Peyer's patch (tissue), 4 donors: ENCODE results near the gene AKAP11. TPM values are rescaled to one million over a fixed set of nuclear protein-coding genes. Genes with fewer than 3 reads are reported as not detected.

Source experiments
- DNase-seq, 3 donors: peaks; one replicate each; pipeline ENCODE4 v3.0.0-alpha.2; 2017 to 2019
- H3K27ac ChIP-seq, 4 donors: fragments of 200-600 bp; sonication (generic); one replicate each; pipeline ENCODE4 v1.5.1; 2016 to 2019
- H3K27me3 ChIP-seq, 2 donors: fragments of 200-600 bp; sonication (generic); one replicate each; pipeline ENCODE4 v1.5.1; 2019
- H3K36me3 ChIP-seq, 3 donors: fragments of 200-600 bp; sonication (generic); one replicate each; pipeline ENCODE4 v1.5.1; 2016 to 2019
- H3K4me1 ChIP-seq, 4 donors: fragments of 200-600 bp; sonication (generic); one replicate each; pipeline ENCODE4 v1.5.1; 2016 to 2019
- H3K4me3 ChIP-seq, 4 donors: fragments of 200-600 bp; sonication (generic); 1 replicate in 3 of 4; 2 replicates in 1 of 4; pipeline ENCODE4 v1.5.1; 2016 to 2019; ENCODE audit warnings: mild to moderate bottlenecking in 1 of 4
- H3K9me3 ChIP-seq, 4 donors: fragments of 200-600 bp; sonication (generic); one replicate each; pipeline ENCODE4 v1.5.1; 2016 to 2019; ENCODE audit warnings: mild to moderate bottlenecking in 1 of 4
- CTCF ChIP-seq, 6 experiments: fragments of 450-650 bp in 4 of 6; fragments of 200-600 bp in 2 of 6; sonication (generic) in 1 of 6; IDR thresholded peaks; one replicate each; pipeline ENCODE4 v1.5.1; 2017 to 2019; ENCODE audit warnings: antibody characterized with exemption in 6 of 6, mild to moderate bottlenecking in 3 of 6, moderate library complexity in 1 of 6
- POLR2A ChIP-seq, 2 donors: fragments of 450-650 bp; IDR thresholded peaks; one replicate each; pipeline ENCODE4 v1.5.1; 2017; ENCODE audit warnings: antibody characterized with exemption in 2 of 2, mild to moderate bottlenecking in 2 of 2, moderate library complexity in 2 of 2
- total RNA-seq, 4 donors: library from RNA; depleted of rRNA; stranded (reverse); fragments of >200 nt; gene quantifications; one replicate each; pipeline ENCODE4 v1.1.0, GENCODE V29; 2016

The AKAP11 gene
- total RNA-seq, 4 donors from 2014 or later = 16.5 to 38.8 (median 22.2) TPM

- TF ChIP-seq CTCF (IDR thresholded peaks at IDR 0.05) (no peak), POLR2A (IDR thresholded peaks at IDR 0.05) (no peak)
- Histone ChIP-seq H3K27ac (no peak overlapping the region), H3K27me3 (no peaks in the 10 kb centered on the region), H3K4me1 (no peaks in the 10 kb centered on the region), H3K9me3 (no peaks in the 10 kb centered on the region), H3K4me3 (no peak overlapping the region), H3K36me3 (no peaks in the 10 kb centered on the region)
- DNase-seq = no peak
These were observed 73.4 kb downstream of the AKAP11 start for GRCh38 chr13:42345367-42345766.

- Histone ChIP-seq H3K9me3 (no peaks in the 10 kb centered on the region), H3K27me3 (no peaks in the 10 kb centered on the region), H3K36me3 (no peaks in the 10 kb centered on the region), H3K27ac (no peak overlapping the region), H3K4me3 (no peak overlapping the region), H3K4me1 (no peaks in the 10 kb centered on the region)
- no peak for DNase-seq
- TF ChIP-seq POLR2A (IDR thresholded peaks at IDR 0.05) = no peak
- no peak for TF ChIP-seq CTCF (IDR thresholded peaks at IDR 0.05)
These were observed 76.6 kb downstream of the AKAP11 start for GRCh38 chr13:42348576-42348975.

- DNase-seq = no peak
- no peaks in the 10 kb centered on the region for H3K9me3 ChIP-seq
- no peaks in the 10 kb centered on the region for H3K36me3 ChIP-seq
- H3K27me3 ChIP-seq = no peaks in the 10 kb centered on the region
- no peak for TF ChIP-seq CTCF (IDR thresholded peaks at IDR 0.05)
- no peak for TF ChIP-seq POLR2A (IDR thresholded peaks at IDR 0.05)
- no peak overlapping the region for H3K4me3 ChIP-seq
- no peaks in the 10 kb centered on the region for H3K4me1 ChIP-seq
- H3K27ac ChIP-seq = no peak overlapping the region
These were observed 78.2 kb downstream of the AKAP11 start for GRCh38 chr13:42350141-42350540.

- no peaks in the 10 kb centered on the region for H3K9me3 ChIP-seq
- H3K36me3 ChIP-seq = no peaks in the 10 kb centered on the region
- H3K4me1 ChIP-seq = no peaks in the 10 kb centered on the region
- H3K27ac ChIP-seq = peak overlapping the region in 3 of 4 donors; percentile 19 to 54 (median 53)
- DNase-seq = peak in 2 of 3 donors; percentile 35 to 61
- TF ChIP-seq POLR2A (IDR thresholded peaks at IDR 0.05) (no peak), CTCF (IDR thresholded peaks at IDR 0.05) (peak in 5 of 6 experiments; percentile 5 to 23 (median 17))
- no peak overlapping the region for H3K4me3 ChIP-seq
- no peaks in the 10 kb centered on the region for H3K27me3 ChIP-seq
These were observed 82.5 kb downstream of the AKAP11 start for GRCh38 chr13:42354241-42355091.

- Histone ChIP-seq H3K4me3 (no peak overlapping the region), H3K27me3 (no peaks in the 10 kb centered on the region), H3K36me3 (no peaks in the 10 kb centered on the region), H3K9me3 (no peaks in the 10 kb centered on the region), H3K4me1 (no peaks in the 10 kb centered on the region), H3K27ac (peak overlapping the region in 3 of 4 donors; percentile 19 to 53 (median 21))
- no peak for TF ChIP-seq POLR2A (IDR thresholded peaks at IDR 0.05)
- TF ChIP-seq CTCF (IDR thresholded peaks at IDR 0.05) = no peak
- DNase-seq = no peak
These were observed 83.1 kb downstream of the AKAP11 start for GRCh38 chr13:42355092-42355485.
